HepG2 (cell line): Measurements from ENCODE around the gene ZNF33B. TPM values are rescaled to one million over a fixed set of nuclear protein-coding genes. Genes with fewer than 3 reads are reported as not detected.
A peak's percentile ranks its signal among the peaks of the same experiment; 100 is the strongest.

Experiments used
- ARID3A ChIP-seq: IDR thresholded peaks from 2 replicates; pipeline ENCODE4 v1.6.1; 2012; ENCODE audit warnings: low read depth, low read length, improper control_type of control experiment
- DR1 ChIP-seq: sonication (generic); formaldehyde crosslinking; IDR thresholded peaks from 2 replicates; pipeline ENCODE4 v1.8.0; 2021; ENCODE audit warnings: mild to moderate bottlenecking, missing genetic modification reagents, inconsistent platforms
- ELF4 ChIP-seq: sonication (generic); formaldehyde crosslinking; IDR thresholded peaks from 2 replicates; pipeline ENCODE4 v1.5.0; 2020; ENCODE audit warnings: missing genetic modification reagents, mild to moderate bottlenecking, moderate library complexity, borderline replicate concordance
- FOXA1 ChIP-seq, 2 experiments: fragments of 450-650 bp in 1 of 2; sonication (generic) in 1 of 2; formaldehyde crosslinking in 1 of 2; IDR thresholded peaks; 2 replicates each; pipeline versions ENCODE4 v1.4.0 to v1.6.1; 2016 to 2020; ENCODE audit warnings: missing genetic modification reagents in 1 of 2
- HNRNPL ChIP-seq: fragments of 200-400 bp; formaldehyde crosslinking; IDR thresholded peaks from 2 replicates; pipeline ENCODE4 v1.6.1; 2017; ENCODE audit warnings: mild to moderate bottlenecking, low read depth, low read length
- JUND ChIP-seq: sonication (generic); formaldehyde crosslinking; IDR thresholded peaks from 2 replicates; pipeline ENCODE4 v1.8.0; 2022; ENCODE audit warnings: mild to moderate bottlenecking, missing genetic modification reagents
- MED13 ChIP-seq: sonication (generic); formaldehyde crosslinking; IDR thresholded peaks from 2 replicates; pipeline ENCODE4 v1.5.0; 2020; ENCODE audit warnings: missing genetic modification reagents
- NFATC3 ChIP-seq: sonication (generic); formaldehyde crosslinking; IDR thresholded peaks from 2 replicates; pipeline ENCODE4 v1.5.1; 2020; ENCODE audit warnings: mild to moderate bottlenecking, missing genetic modification reagents
- PHF20 ChIP-seq: sonication (generic); formaldehyde crosslinking; IDR thresholded peaks from 2 replicates; pipeline ENCODE4 v1.5.0; 2020; ENCODE audit warnings: mild to moderate bottlenecking, missing genetic modification reagents
- RELA ChIP-seq: sonication (generic); formaldehyde crosslinking; IDR thresholded peaks from 2 replicates; pipeline ENCODE4 v1.4.0; 2020; ENCODE audit warnings: missing genetic modification reagents
- REPIN1 ChIP-seq: sonication (generic); formaldehyde crosslinking; IDR thresholded peaks from 2 replicates; pipeline ENCODE4 v1.8.0; 2022; ENCODE audit warnings: missing genetic modification reagents, low read depth, mild to moderate bottlenecking, borderline replicate concordance
- SIN3A ChIP-seq: IDR thresholded peaks from 2 replicates; pipeline ENCODE4 v1.6.1; 2011; ENCODE audit warnings: low read depth, mild to moderate bottlenecking, control low read depth, low read length, borderline replicate concordance
- SKI ChIP-seq: fragments of 450-650 bp; IDR thresholded peaks from one replicate; pipeline ENCODE4 v1.6.1; 2018; ENCODE audit warnings: mild to moderate bottlenecking; ENCODE audit not compliant: partially characterized antibody
- TARDBP ChIP-seq: sonication (generic); formaldehyde crosslinking; IDR thresholded peaks from 2 replicates; pipeline ENCODE4 v1.8.0; 2022; ENCODE audit warnings: mild to moderate bottlenecking, missing genetic modification reagents
- TCF7L2 ChIP-seq: IDR thresholded peaks from 2 replicates; pipeline ENCODE4 v1.6.1; 2011; ENCODE audit warnings: mild to moderate bottlenecking, low read depth, low read length, moderate library complexity
- TOE1 ChIP-seq: sonication (generic); formaldehyde crosslinking; IDR thresholded peaks from 2 replicates; pipeline ENCODE4 v1.4.0; 2020; ENCODE audit warnings: mild to moderate bottlenecking, missing genetic modification reagents
- ZBTB38 ChIP-seq: sonication (generic); formaldehyde crosslinking; IDR thresholded peaks from 2 replicates; pipeline ENCODE4 v1.5.1; 2020; ENCODE audit warnings: mild to moderate bottlenecking, missing genetic modification reagents
- ZFP36L1 ChIP-seq: sonication (generic); formaldehyde crosslinking; IDR thresholded peaks from 2 replicates; pipeline ENCODE4 v1.8.0; 2022; ENCODE audit warnings: mild to moderate bottlenecking, missing genetic modification reagents, moderate library complexity
- ZFX ChIP-seq: sonication (generic); formaldehyde crosslinking; IDR thresholded peaks from 2 replicates; pipeline ENCODE4 v1.4.0; 2020; ENCODE audit warnings: mild to moderate bottlenecking, low read depth, missing genetic modification reagents, moderate library complexity
- ZFY ChIP-seq: sonication (generic); formaldehyde crosslinking; IDR thresholded peaks from 2 replicates; pipeline ENCODE4 v1.4.0; 2020; ENCODE audit warnings: missing genetic modification reagents
- ZNF136 ChIP-seq: sonication (generic); formaldehyde crosslinking; IDR thresholded peaks from 2 replicates; pipeline ENCODE4 v1.8.1; 2022; ENCODE audit warnings: low read depth, mild to moderate bottlenecking, moderate library complexity, missing genetic modification reagents
- ZNF383 ChIP-seq: sonication (generic); formaldehyde crosslinking; IDR thresholded peaks from 2 replicates; pipeline ENCODE4 v1.4.0; 2020; ENCODE audit warnings: missing genetic modification reagents, mild to moderate bottlenecking, borderline replicate concordance
- ZNF451 ChIP-seq: sonication (generic); formaldehyde crosslinking; IDR thresholded peaks from 2 replicates; pipeline ENCODE4 v1.5.0; 2020; ENCODE audit warnings: mild to moderate bottlenecking, missing genetic modification reagents
- ZSCAN25 ChIP-seq: sonication (generic); formaldehyde crosslinking; IDR thresholded peaks from 2 replicates; pipeline ENCODE4 v1.8.0; 2022; ENCODE audit warnings: mild to moderate bottlenecking, missing genetic modification reagents
- polyA plus RNA-seq, 8 experiments: library from polyadenylated mRNA; depleted of rRNA in 3 of 8; stranded (reverse) in 7 of 8; unstranded in 1 of 8; fragments of >200 nt; fragmentation: Illumina TruSeq in 4 of 8; extraction: Trizol in 4 of 8; gene quantifications; 2 replicates each; pipeline versions ENCODE4 v1.2.1 to v1.2.3, GENCODE V29; 2011 to 2016; ENCODE audit warnings: low read depth in 4 of 8, missing spikeins in 1 of 8, mixed read lengths in 1 of 8; ENCODE audit not compliant: insufficient read depth in 1 of 8
- total RNA-seq, 5 experiments: library from RNA; depleted of rRNA; stranded (reverse); fragments of >200 nt; fragmentation: Illumina TruSeq; extraction: Trizol; gene quantifications; 2 replicates each; pipeline ENCODE4 v1.2.3, GENCODE V29; 2016; ENCODE audit warnings: low read depth in 1 of 5
- TF ChIP-seq, protein P1 (sequence below): sonication (generic); formaldehyde crosslinking; IDR thresholded peaks from 2 replicates; pipeline ENCODE4 v1.4.0; 2020; ENCODE audit warnings: missing genetic modification reagents
- TF ChIP-seq, protein P2 (sequence below): IDR thresholded peaks from 2 replicates; pipeline ENCODE4 v1.6.1; 2012; ENCODE audit warnings: inconsistent platforms
- TF ChIP-seq, protein P3 (sequence below): sonication (generic); formaldehyde crosslinking; IDR thresholded peaks from 2 replicates; pipeline ENCODE4 v1.4.0; 2020; ENCODE audit warnings: missing genetic modification reagents

The ZNF33B gene
- total and polyA plus RNA-seq, 2 of the 13 experiments (the other 11 are each of a cell fraction or from before 2014, with no cell fraction given): 18.4 to 23.5 TPM

GRCh38 chr10:42551582-42552187 lies 86.7 kb downstream of the ZNF33B start (continued):
- TF ChIP-seq ZNF136 (CRISPR knock-in tag) (no peak), PHF20 (no peak), ZFY (CRISPR knock-in tag) (no peak; the same call in none of the 2 replicates), TARDBP (CRISPR knock-in tag) (0 out of 2 replicates have a peak, but pooled peaks have one; percentile 31), DR1 (CRISPR knock-in tag) (no peak), MED13 (CRISPR knock-in tag) (no peak), ARID3A (no peak), ZFX (CRISPR knock-in tag) (peak; percentile 57), SIN3A (peak; percentile 47; the same call in 1 of the 2 replicates), ZNF383 (no peak), TCF7L2 (no peak), JUND (CRISPR knock-in tag) (no peak), SKI (no peak), RELA (no peak), ZSCAN25 (peak; percentile 67; the same call in 1 of the 2 replicates), ZFP36L1 (no peak), ELF4 (CRISPR knock-in tag) (no peak), ZNF451 (CRISPR knock-in tag) (0 out of 2 replicates have a peak, but pooled peaks have one; percentile 15), NFATC3 (CRISPR knock-in tag) (0 out of 2 replicates have a peak, but pooled peaks have one; percentile 34), FOXA1 (IDR thresholded peaks at IDR 0.05) (no peak), FOXA1 (CRISPR knock-in tag; IDR thresholded peaks at IDR 0.05) (no peak), ZBTB38 (CRISPR knock-in tag) (peak; percentile 95), REPIN1 (CRISPR knock-in tag) (0 out of 2 replicates have a peak, but pooled peaks have one; percentile 16), HNRNPL (0 out of 2 replicates have a peak, but pooled peaks have one; percentile 7), TOE1 (CRISPR knock-in tag) (no peak)
- TF ChIP-seq, protein P1, sequence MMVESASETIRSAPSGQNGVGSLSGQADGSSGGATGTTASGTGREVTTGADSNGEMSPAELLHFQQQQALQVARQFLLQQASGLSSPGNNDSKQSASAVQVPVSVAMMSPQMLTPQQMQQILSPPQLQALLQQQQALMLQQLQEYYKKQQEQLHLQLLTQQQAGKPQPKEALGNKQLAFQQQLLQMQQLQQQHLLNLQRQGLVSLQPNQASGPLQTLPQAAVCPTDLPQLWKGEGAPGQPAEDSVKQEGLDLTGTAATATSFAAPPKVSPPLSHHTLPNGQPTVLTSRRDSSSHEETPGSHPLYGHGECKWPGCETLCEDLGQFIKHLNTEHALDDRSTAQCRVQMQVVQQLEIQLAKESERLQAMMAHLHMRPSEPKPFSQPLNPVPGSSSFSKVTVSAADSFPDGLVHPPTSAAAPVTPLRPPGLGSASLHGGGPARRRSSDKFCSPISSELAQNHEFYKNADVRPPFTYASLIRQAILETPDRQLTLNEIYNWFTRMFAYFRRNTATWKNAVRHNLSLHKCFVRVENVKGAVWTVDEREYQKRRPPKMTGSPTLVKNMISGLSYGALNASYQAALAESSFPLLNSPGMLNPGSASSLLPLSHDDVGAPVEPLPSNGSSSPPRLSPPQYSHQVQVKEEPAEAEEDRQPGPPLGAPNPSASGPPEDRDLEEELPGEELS (CRISPR knock-in tag): no peak
- TF ChIP-seq, protein P2, sequence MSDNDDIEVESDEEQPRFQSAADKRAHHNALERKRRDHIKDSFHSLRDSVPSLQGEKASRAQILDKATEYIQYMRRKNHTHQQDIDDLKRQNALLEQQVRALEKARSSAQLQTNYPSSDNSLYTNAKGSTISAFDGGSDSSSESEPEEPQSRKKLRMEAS: no peak
- TF ChIP-seq, protein P3, sequence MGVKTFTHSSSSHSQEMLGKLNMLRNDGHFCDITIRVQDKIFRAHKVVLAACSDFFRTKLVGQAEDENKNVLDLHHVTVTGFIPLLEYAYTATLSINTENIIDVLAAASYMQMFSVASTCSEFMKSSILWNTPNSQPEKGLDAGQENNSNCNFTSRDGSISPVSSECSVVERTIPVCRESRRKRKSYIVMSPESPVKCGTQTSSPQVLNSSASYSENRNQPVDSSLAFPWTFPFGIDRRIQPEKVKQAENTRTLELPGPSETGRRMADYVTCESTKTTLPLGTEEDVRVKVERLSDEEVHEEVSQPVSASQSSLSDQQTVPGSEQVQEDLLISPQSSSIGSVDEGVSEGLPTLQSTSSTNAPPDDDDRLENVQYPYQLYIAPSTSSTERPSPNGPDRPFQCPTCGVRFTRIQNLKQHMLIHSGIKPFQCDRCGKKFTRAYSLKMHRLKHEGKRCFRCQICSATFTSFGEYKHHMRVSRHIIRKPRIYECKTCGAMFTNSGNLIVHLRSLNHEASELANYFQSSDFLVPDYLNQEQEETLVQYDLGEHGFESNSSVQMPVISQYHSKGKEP (CRISPR knock-in tag): no peak
